ENCODE results near the gene RNF34.

RNF34 gene

DNA sequence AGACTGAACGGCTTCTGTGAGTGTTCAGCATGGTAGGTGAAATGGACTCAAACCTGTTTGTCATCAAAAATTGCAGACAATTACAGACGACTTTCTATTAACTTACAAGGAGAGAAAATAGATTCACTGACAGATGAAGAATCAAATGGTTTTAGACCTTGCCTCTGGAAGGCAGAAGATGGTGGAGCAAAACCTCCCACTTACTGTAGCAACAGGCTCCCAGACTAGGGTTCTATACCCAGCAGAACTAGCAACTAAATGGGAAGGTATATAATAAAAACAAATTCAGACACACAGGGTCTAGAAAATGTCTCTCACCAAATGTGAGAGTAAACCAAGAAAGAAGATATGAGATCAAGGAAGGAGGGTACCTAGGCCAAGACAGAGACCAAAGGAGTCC is 36.8 kb downstream of the RNF34 start:
- no peak for DNase-seq (ENCODE audit: low read depth in 2 of 3, low spot score in 1 of 3)

DNA sequence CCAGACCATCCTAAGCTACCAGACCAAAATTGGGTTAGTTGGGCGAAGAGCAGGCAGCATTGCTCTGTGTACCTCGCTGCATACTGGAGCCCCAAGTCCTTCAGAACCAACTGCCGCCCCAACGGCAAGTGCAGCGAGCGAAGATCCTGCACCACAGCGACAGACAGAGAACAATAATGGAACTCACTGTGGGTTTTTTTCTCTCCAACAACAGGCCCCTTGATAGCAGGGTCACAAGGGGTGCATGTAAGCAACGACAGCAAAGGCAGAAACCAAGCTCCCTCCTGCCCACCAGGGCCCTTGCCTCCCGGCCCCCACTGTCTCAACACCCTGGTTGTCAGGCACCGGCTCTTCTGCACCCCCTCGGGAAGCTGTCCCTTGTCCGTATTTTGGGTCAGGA is 39.0 kb downstream of the RNF34 start:
- no peak for DNase-seq (ENCODE audit: low read depth in 2 of 3, low spot score in 1 of 3)

DNA sequence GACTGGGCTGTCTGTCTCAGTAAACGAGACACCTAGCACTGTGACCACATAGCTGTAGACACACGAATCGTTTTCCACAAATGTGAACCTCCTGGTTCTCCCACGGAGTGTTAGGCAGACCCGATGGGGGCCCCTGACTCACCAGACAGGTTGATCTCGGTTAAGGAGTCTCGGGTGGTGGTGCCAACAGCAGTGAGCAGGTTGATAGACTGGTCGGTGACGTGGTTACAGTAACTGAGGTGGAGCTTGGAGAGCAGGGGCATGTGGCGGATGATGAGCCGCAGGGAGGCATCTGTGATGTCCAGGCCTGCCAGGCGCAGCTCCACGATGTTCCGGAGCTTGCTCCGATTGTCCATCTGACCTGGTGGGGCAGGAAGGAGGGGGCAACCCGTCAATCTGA is 39.8 kb downstream of the RNF34 start:
- no peak for DNase-seq (ENCODE audit: low read depth in 2 of 3, low spot score in 1 of 3)

- DNase-seq (ENCODE audit: low read depth in 2 of 3, low spot score in 1 of 3): no peak
Measured at GRCh38 chr12:121440768-121441167, 40.9 kb downstream of the RNF34 start.

- no peak for DNase-seq (ENCODE audit: low read depth in 2 of 3, low spot score in 1 of 3)
Measured at GRCh38 chr12:121441555-121441954, 41.6 kb downstream of the RNF34 start.

DNA sequence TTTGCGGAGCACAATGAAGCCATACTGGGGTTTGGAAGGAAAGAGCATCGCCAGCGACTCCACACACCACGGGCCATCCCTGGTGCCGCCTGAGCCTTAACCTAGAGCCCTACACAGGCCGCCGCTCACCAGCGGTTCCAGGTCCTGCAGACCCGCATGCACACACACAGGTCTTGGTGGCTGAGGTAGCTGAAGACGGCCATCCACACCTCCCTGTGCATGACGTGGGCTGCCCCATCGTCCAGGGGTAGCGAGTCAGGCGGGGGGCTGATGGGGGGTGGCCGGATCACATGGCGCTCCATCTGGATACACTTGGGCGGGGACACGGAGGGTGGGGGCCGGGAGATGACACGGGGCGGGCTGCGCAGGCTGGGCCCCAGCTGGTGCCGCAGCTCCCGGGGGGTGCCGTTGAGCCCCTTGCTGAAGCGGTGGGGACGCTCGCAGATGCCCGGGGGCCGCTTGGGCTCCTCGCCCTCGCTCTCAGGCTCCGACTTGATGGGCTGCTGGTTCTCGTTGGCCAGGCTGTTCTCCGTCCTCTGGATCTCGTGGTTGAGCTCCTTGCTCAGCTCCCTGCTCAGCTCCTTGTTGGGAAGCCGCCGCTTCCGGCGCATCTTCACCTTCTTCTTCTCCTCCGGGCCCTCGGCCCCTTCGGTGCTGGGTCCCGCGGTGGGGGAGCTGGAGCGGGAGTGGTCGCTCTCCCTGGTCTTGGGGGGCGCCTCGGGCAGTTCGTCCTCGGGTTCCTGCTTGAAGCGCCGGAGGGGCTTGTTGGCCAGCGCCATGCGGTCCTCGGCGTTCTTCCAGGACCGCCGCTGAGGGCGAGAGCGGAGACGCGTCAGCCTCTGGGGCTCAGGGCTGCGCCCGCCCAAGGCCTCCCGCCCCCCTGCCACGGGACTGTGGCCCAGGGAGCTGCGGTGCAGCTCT is 42.4 kb downstream of the RNF34 start:
- no peak for DNase-seq (ENCODE audit: low read depth in 2 of 3, low spot score in 1 of 3)

GRCh38 chr12:121443193-121443870 is 43.4 kb downstream of the RNF34 start:
- peak; percentile 44 to 72 (median 69) for DNase-seq (ENCODE audit: low read depth in 2 of 3, low spot score in 1 of 3)

DNA sequence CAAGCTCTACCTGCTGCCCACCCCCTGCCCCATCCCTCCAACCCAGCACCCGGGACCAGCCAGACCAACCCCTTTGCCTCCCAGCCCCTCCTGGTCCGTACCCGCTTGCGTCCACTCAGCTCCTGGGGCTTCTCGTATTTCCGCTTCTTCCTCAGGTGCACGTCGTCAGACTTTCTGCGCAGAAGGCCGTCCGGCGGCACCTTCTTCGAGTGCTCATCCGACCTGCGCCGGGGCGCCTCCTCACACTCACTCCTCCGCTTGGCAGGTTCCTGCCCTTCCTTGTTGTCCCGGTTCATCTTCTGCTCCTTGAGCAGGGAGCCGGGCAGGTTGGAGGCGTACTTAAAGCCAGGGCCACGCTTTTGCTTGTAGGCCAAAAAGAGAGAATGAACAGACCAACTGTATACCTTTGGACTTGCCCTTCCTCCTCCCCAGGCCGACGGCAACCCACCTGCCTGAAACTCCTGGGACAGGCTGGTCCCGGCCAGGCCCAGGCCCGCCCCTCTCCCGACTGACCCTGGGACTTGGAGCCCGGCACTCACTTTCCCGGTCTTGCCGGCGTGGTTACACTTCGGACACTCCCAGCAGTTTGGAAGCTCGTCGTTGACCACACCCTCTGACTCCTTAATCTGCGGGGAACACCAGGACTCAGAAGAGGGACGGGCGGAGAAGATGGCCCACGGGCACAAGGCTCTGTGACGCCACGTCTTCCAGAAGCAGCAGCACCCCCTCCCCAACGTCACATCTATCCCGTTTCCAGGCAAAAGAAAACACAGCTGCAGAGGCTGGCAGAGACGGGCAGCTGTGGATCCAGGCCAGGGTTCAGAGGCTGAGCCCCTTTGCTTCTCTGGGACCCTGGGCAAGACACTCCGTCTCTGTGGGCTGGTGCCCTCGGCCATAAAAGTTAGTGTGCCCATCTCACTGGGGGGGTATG is 44.3 kb downstream of the RNF34 start:
- DNase-seq (ENCODE audit: low read depth in 2 of 3, low spot score in 1 of 3): no peak

GRCh38 chr12:121444842-121445202 is 44.9 kb downstream of the RNF34 start:
- no peak for DNase-seq (ENCODE audit: low read depth in 2 of 3, low spot score in 1 of 3)

GRCh38 chr12:121446750-121447149 is 46.8 kb downstream of the RNF34 start:
- no peak for DNase-seq (ENCODE audit: low read depth in 2 of 3, low spot score in 1 of 3)

DNA sequence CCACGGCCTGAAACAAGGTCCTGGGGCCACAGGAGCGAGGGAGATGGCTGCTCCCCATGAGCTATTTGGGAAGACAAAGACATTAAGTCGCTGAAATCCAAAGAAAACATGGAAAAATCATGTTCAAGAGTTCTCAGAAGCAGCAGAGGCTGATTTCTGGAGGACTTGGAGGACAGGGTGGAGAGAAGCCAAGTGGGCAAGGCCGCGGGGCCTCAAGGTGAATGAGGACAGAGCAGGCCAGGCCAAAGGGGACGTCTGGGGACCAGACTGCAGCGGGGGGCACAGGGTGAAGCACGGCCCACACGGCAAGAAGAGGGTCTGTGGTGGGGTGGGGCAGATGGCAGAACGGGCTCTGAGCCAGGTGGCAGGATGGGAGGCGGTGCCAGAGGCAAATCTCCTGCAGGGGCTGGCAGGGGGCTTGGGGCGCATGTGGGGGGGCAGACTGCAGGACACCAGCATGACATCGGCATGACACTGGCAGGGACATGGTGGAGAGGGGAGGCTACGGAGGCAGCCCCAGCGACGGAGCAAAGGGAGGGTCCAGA is 48.9 kb downstream of the RNF34 start:
- no peak for DNase-seq (ENCODE audit: low read depth in 2 of 3, low spot score in 1 of 3)

DNA sequence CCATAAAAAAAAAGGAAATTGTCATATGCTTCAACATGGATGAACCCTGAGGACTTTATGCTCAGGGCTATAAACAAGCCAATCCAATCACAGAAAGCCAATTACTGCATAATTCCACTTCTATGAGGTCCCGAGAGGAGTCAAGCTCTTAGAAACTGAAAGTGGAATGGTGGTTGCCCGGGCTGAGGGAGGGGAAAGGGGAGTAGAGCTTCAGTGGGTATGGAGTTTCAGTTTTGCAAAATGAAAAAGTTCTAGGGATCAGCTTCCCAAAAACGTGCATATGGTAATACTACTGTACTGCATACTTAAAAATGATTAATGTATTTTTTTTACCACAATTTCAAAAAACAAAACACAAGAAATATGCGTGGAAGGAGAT is 52.0 kb downstream of the RNF34 start:
- DNase-seq (ENCODE audit: low read depth in 2 of 3, low spot score in 1 of 3): no peak

GRCh38 chr12:121452340-121452984 is 52.5 kb downstream of the RNF34 start:
- no peak for DNase-seq (ENCODE audit: low read depth in 2 of 3, low spot score in 1 of 3)

GRCh38 chr12:121452985-121453360 is 53.1 kb downstream of the RNF34 start:
- no peak for DNase-seq (ENCODE audit: low read depth in 2 of 3, low spot score in 1 of 3)

DNA sequence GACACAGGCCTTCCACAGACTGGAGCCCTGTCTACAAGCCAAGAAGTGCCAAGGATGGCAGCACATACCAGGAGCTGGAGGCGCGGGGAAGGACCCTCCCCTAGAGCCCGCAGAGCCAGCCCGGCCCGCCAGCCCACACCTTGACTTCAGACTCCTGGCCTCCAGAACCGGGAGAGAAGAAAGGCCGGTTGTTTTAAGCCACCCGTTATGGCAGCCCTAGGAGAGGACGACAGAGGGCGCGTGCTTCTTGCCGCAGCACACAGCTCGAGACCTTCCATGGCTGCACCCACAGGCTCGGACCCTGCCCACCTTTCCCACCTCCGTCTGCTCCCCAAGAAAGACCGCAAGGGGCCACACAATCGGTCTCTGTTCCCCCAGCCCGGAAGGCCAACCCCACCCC is 53.7 kb downstream of the RNF34 start:
- DNase-seq (ENCODE audit: low read depth in 2 of 3, low spot score in 1 of 3): no peak

- DNase-seq (ENCODE audit: low read depth in 2 of 3, low spot score in 1 of 3): no peak
Measured at GRCh38 chr12:121454921-121455320, 55.0 kb downstream of the RNF34 start.

DNA sequence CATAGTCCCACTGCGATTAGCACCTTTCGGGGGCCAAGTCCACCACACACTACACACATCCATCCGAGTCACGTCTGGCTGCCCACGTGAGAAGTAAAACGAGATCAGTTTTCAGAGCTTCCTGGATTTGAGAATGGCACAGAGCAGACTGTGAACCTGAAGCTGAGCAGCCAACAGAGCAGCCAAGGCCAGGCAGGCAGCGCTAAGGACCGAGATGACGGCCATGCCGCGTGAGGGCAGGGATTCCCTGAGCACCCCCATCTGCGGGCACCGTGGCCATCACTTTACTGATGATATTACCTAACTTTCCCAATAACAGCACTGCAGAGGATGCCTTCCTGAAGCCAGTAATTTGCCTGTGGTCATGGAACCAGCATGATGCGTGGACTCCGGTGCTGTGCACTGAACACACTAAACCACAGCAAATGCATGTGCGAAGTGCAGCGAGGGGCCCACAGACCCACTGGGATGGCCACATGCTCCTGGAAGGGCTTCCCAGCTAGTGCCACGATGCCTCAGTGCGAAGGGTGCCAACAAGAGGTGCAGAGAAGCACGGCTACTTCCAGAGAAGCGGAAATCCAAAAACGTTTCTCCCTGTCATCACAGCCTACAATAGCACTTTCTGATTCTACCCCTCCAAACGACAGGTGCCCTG is 56.0 kb downstream of the RNF34 start:
- no peak for DNase-seq (ENCODE audit: low read depth in 2 of 3, low spot score in 1 of 3)

- no peak for DNase-seq (ENCODE audit: low read depth in 2 of 3, low spot score in 1 of 3)
Measured at GRCh38 chr12:121456551-121456950, 56.6 kb downstream of the RNF34 start.

DNA sequence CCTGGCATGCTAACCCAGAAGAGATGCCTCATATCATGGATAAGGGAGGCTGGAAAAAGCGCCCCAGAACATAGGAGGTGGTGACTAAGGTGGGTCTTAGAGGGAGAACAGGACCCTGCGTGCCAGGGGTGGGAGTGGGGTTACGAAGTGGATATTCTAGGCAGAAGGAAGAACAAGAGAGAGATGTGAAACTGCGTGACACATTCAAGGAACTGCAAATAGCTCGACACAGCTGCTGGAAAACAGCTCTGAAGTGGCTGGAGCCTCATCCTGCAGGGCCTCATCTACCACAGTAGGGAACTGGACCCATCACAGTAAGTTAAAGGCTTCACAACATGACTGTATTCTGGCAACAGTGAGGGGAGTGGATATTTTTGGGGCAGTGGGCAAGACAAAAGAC is 61.1 kb downstream of the RNF34 start:
- DNase-seq (ENCODE audit: low read depth in 2 of 3, low spot score in 1 of 3): no peak

- DNase-seq (ENCODE audit: low read depth in 2 of 3, low spot score in 1 of 3): no peak
Measured at GRCh38 chr12:121464331-121464730, 64.4 kb downstream of the RNF34 start.
